DLD1 (cell line): Measurements from ENCODE around the gene ETV3L.

Experiments
- in situ Hi-C: cut with HindIII; loops from 2 replicates; pipeline ENCODE4 v1.10.0; 2017; ENCODE audit warnings: low sequenced_read_pairs

ETV3L gene

GRCh38 chr1:157132616-157133167 lies 33.1 kb upstream of the ETV3L start:
- in situ Hi-C loops, result no loop called here

DNA sequence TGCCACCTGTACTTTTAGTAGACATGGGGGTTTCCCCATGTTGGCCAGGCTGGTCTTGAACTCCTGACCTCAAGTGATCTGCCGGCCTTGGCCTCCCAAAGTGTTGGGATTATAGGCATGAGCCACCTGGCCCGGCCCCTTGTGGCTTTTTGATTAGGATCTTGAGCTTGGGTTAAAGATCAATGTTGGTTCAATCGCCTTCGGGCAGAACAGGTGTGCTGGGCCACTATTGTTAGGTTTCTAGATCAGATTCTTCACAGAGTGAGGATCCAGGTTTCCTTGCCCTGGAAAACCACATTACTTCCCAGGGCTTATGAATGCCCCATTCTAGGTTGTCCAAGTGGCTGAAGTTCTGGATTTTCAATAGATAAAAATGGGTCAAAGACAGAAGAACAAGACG lies 32.5 kb upstream of the ETV3L start:
- in situ Hi-C loops, result no loop called here

DNA sequence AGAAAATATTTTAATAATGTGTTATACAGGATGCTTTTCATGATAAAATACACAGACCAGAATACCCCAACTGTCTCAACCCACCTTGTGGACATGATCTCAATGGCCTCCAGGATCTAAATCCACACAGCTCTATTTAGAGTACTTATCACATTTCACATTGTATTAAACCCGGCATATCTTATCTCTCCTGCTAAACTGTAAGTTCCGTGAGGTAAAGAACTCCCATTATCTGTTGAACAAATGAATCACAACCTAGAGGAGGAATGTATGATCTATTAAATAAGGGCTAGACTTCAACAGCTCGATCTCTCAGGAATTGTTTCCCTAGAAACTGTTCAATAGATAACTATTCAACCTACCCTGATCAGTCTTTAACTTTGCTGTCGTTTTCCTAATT lies 31.7 kb upstream of the ETV3L start:
- in situ Hi-C loops, result no loop called here

- in situ Hi-C loops, result no loop called here
Observed at GRCh38 chr1:157124855-157125254, 25.2 kb upstream of the ETV3L start.

GRCh38 chr1:157119448-157119847 lies 19.8 kb upstream of the ETV3L start:
- in situ Hi-C loops, result no loop called here

- in situ Hi-C loops, result no loop called here
Observed at GRCh38 chr1:157119008-157119407, 19.4 kb upstream of the ETV3L start.

GRCh38 chr1:157117527-157118057 lies 18.0 kb upstream of the ETV3L start:
- in situ Hi-C loops, result no loop called here

- in situ Hi-C loops, result no loop called here
Observed at GRCh38 chr1:157116737-157117103, 17.1 kb upstream of the ETV3L start.

GRCh38 chr1:157115851-157116736 lies 16.5 kb upstream of the ETV3L start:
- in situ Hi-C loops, result no loop called here

GRCh38 chr1:157115429-157115838 lies 15.8 kb upstream of the ETV3L start:
- in situ Hi-C loops, result no loop called here

DNA sequence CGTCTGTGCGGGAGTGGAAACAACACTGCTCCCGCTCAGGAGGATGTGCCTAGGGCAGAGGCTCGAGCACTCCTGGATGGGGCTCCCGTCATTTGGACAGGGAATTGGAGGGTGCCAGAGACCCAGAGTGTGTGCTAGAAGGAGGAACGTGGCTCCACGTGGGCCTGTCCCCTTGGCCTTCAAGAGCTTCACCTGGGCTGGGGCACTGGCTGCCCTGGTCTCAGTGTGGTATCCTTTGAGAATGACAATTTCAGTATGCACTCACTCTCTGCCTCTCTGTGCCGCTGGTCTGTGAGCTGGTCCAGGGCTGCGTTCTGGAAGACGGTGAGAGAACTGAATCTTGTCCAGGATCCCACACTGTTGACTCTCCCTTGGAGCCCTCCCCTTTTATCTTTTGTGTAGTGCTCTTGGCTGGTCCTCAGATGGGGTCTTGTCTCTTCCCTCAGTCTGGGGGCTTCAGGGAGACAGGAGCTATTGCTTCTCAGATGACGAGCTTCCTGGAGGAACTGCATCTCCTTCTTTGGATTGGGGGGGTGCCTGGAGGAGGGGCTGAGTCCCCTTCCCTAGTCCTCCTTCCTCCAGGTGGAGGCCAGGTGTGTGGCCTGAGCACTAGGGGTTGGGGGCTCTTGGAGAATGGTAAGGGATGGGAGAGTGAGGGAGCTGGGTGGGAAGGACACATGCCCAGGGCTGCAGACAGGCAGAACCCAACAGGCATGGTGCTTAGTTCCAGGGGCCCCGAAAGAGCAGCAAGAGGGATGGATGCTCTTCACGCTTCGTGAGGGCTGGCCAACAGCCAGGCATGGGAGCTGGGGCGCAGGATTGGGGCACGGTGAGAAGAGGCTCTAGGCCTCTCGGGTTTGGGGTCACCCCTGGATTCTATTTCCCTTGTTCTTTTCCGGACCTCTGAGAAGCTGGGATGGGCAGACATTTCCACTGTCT lies 14.8 kb upstream of the ETV3L start:
- in situ Hi-C loops, result no loop called here

DNA sequence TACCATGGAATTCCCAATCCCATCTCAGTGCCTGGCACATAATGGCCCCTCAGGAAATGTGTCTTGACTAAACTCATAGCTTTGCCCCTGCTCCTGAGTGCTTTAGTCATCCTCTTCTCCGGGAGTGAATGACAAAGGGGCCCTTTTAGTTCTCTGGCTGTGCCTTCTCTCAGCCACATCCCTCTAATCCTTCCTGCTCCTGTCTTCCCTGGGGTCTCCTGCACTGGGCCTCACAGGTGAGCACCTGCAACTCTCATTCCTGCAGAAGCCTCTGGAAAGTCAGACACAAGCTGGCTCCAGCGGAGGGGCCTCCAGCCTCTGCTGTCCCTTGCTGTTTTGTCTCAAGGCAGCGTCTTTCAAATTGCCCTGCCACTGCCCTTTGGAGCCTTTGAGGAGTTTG lies 14.0 kb upstream of the ETV3L start:
- in situ Hi-C loops, result no loop called here

- in situ Hi-C loops, result no loop called here
Observed at GRCh38 chr1:157113106-157113505, 13.5 kb upstream of the ETV3L start.

DNA sequence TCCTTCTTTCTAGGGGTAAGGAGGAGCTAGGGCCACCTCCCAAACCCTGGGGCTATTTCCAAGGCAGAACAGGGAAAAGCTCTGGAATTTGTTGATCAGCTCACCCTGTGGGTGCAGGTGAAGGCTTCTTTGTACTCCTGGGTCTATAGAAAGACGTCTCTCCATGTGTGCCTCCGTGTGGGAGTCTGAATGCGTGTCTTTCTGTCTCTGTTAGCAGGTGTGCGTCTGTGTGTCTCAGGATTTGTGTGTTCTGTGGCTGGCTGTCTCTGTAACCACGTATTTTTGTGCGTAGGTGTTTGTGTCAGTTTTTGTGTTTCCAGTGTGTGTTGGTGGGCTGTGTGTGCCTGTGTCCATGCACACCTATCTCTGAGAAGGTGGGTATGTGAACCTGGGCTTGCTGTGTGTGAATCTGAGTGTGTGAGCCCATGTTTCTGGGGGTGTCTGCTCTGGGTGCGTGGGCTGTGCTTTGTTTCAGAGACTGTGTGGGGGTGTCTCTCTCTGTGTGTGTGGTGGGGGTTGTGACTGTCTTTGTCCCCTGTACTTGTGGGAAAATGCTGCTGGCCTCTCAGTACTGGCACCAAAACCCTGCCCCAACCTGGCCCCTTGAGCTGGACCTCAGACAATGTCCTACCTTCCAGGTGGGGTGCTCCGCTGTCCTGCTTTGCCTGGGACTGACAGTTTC lies 12.7 kb upstream of the ETV3L start:
- in situ Hi-C loops, result no loop called here

- in situ Hi-C loops, result no loop called here
Observed at GRCh38 chr1:157111396-157112165, 12.0 kb upstream of the ETV3L start.

- in situ Hi-C loops, result no loop called here
Observed at GRCh38 chr1:157110686-157111085, 11.1 kb upstream of the ETV3L start.

DNA sequence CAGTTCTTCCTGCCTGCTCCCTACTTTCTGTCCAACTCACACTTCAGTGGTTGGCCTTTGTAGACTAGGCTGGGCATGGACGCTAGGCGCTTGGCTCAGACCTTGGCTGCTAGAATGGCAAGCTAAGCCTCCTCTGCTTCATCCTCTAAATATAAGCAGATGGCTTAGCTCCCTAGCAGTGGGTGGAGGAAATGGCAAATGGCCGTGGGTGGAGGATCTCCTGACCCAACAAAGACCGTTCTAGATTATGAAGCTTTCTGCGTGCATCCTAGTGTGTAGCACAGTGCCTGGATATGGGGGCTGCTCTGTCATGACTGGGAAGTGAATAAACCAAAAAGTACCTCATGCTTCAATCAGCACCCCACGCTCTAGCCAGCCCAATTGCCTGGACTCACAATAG lies 10.4 kb upstream of the ETV3L start:
- in situ Hi-C loops, result no loop called here

DNA sequence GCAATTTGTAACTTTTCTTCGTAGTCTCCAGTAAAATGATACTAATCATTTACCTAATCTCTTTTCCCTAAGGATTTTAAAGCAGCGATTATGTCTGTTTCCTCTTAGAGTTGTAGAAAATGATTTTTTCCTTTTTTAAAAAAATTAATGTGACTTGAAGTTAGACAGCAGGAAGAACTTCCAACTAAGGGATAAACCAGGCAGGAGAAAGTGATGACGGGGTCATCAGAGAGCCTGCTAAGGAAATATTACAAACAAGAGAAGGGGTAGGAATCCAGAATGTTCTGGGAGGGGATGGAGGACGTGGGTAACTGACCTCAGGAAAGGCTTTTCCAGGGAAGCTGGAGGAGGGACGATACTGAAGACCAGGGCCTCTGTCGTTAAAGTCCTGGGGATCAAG lies 8.8 kb upstream of the ETV3L start:
- in situ Hi-C loops, result no loop called here

- in situ Hi-C loops, result no loop called here
Observed at GRCh38 chr1:157107702-157108101, 8.1 kb upstream of the ETV3L start.

GRCh38 chr1:157106813-157107189 lies 7.2 kb upstream of the ETV3L start:
- in situ Hi-C loops, result no loop called here
